Measurements from ENCODE around the gene PNO1. TPM values are rescaled to one million over a fixed set of nuclear protein-coding genes. Genes with fewer than 3 reads are reported as not detected.
A peak's percentile ranks its signal among the peaks of the same experiment; 100 is the strongest.

The PNO1 gene
- total and polyA plus RNA-seq, 10 of the 15 experiments (the other 5 are each of a cell fraction or from before 2014, with no cell fraction given) = 9.7 to 60.2 (median 30.3) TPM

DNA sequence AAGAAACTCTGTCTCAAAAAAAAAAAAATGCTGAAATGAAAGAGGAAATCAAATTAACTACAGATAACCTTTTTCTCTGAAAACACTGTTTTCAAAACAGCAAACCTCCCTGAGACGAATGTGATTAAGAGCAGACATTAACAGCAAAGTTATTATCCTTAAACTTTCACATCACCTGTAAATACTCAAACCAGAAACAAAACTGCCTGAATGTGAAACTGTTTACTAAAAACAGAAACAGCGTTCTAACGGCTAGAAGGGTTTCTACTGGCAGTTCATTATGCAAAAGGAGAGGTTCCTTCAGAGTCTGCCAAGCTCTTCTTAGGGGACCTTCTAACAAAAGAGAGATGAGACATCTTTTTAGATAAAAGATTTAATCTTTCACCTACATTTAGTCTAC is 45.9 kb downstream of the PNO1 start (continued):
- TF ChIP-seq BACH1 (IDR thresholded peaks at IDR 0.05; ENCODE audit: borderline replicate concordance) (no peak), ZNF622 (IDR thresholded peaks at IDR 0.05) (no peak), NR2C1 (IDR thresholded peaks at IDR 0.05) (no peak), MXI1 (IDR thresholded peaks at IDR 0.05; ENCODE audit: low read depth, low read length) (no peak), GATAD2B (conservative IDR thresholded peaks at IDR 0.05; ENCODE audit: low read depth) (no peak), STAT1 (conservative IDR thresholded peaks at IDR 0.05) (no peak), STAT3 (IDR thresholded peaks at IDR 0.05; ENCODE audit: low read depth, low read length) (no peak), ZNF274 (IDR thresholded peaks at IDR 0.05; ENCODE audit: insufficient read depth, insufficient read length) (no peak), WRNIP1 (IDR thresholded peaks at IDR 0.05; ENCODE audit: borderline replicate concordance, low read depth, low read length) (no peak), IKZF2 (IDR thresholded peaks at IDR 0.05) (peak; percentile 57 to 67; a peak in 3 of 4 replicates), YBX1 (IDR thresholded peaks at IDR 0.05) (no peak), CHD4 (IDR thresholded peaks at IDR 0.05) (no peak), SMAD1 (IDR thresholded peaks at IDR 0.05; ENCODE audit: low read depth, partially characterized antibody) (no peak), JUND (IDR thresholded peaks at IDR 0.05; ENCODE audit: low read depth, low read length) (no peak; the same call in 1 of the 2 replicates), ZNF384 (IDR thresholded peaks at IDR 0.05; ENCODE audit: borderline replicate concordance, low read depth, low read length) (0 out of 2 replicates have a peak, but pooled peaks have one; percentile 9), EGR1 (IDR thresholded peaks at IDR 0.05; ENCODE audit: borderline replicate concordance in 1 of 2, low read depth in 2 of 2, low read length in 2 of 2) (no peak), SMC3 (IDR thresholded peaks at IDR 0.05; ENCODE audit: borderline replicate concordance, low read length) (no peak), BCL11A (IDR thresholded peaks at IDR 0.05; ENCODE audit: low read depth, low read length) (peak; percentile 76; the same call in 1 of the 2 replicates), KDM1A (IDR thresholded peaks at IDR 0.05; ENCODE audit: borderline replicate concordance) (no peak), TCF12 (IDR thresholded peaks at IDR 0.05; ENCODE audit: low read depth, low read length) (no peak), SUPT20H (IDR thresholded peaks at IDR 0.05; ENCODE audit: borderline replicate concordance, control insufficient read depth, low read depth, low read length) (no peak), EED (IDR thresholded peaks at IDR 0.05; ENCODE audit: low read depth) (no peak), NR2F1 (conservative IDR thresholded peaks at IDR 0.05) (no peak; the same call in 1 of the 2 replicates), PML (IDR thresholded peaks at IDR 0.05; ENCODE audit: low read length) (no peak; the same call in 1 of the 2 replicates), RAD51 (IDR thresholded peaks at IDR 0.05) (no peak), EZH2 (IDR thresholded peaks at IDR 0.05; ENCODE audit: borderline replicate concordance, control insufficient read depth, low read depth, low read length) (no peak)
- TF ChIP-seq, protein P1, sequence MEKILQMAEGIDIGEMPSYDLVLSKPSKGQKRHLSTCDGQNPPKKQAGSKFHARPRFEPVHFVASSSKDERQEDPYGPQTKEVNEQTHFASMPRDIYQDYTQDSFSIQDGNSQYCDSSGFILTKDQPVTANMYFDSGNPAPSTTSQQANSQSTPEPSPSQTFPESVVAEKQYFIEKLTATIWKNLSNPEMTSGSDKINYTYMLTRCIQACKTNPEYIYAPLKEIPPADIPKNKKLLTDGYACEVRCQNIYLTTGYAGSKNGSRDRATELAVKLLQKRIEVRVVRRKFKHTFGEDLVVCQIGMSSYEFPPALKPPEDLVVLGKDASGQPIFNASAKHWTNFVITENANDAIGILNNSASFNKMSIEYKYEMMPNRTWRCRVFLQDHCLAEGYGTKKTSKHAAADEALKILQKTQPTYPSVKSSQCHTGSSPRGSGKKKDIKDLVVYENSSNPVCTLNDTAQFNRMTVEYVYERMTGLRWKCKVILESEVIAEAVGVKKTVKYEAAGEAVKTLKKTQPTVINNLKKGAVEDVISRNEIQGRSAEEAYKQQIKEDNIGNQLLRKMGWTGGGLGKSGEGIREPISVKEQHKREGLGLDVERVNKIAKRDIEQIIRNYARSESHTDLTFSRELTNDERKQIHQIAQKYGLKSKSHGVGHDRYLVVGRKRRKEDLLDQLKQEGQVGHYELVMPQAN (conservative IDR thresholded peaks at IDR 0.05) = no peak
- TF ChIP-seq, protein P2, sequence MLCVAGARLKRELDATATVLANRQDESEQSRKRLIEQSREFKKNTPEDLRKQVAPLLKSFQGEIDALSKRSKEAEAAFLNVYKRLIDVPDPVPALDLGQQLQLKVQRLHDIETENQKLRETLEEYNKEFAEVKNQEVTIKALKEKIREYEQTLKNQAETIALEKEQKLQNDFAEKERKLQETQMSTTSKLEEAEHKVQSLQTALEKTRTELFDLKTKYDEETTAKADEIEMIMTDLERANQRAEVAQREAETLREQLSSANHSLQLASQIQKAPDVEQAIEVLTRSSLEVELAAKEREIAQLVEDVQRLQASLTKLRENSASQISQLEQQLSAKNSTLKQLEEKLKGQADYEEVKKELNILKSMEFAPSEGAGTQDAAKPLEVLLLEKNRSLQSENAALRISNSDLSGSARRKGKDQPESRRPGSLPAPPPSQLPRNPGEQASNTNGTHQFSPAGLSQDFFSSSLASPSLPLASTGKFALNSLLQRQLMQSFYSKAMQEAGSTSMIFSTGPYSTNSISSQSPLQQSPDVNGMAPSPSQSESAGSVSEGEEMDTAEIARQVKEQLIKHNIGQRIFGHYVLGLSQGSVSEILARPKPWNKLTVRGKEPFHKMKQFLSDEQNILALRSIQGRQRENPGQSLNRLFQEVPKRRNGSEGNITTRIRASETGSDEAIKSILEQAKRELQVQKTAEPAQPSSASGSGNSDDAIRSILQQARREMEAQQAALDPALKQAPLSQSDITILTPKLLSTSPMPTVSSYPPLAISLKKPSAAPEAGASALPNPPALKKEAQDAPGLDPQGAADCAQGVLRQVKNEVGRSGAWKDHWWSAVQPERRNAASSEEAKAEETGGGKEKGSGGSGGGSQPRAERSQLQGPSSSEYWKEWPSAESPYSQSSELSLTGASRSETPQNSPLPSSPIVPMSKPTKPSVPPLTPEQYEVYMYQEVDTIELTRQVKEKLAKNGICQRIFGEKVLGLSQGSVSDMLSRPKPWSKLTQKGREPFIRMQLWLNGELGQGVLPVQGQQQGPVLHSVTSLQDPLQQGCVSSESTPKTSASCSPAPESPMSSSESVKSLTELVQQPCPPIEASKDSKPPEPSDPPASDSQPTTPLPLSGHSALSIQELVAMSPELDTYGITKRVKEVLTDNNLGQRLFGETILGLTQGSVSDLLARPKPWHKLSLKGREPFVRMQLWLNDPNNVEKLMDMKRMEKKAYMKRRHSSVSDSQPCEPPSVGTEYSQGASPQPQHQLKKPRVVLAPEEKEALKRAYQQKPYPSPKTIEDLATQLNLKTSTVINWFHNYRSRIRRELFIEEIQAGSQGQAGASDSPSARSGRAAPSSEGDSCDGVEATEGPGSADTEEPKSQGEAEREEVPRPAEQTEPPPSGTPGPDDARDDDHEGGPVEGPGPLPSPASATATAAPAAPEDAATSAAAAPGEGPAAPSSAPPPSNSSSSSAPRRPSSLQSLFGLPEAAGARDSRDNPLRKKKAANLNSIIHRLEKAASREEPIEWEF (IDR thresholded peaks at IDR 0.05; ENCODE audit: insufficient replicate concordance, low read depth, low read length) = no peak

Data from GM12878 (cell line).